ENCODE measurements around the gene ASPSCR1. TPM values are rescaled to one million over a fixed set of nuclear protein-coding genes. Genes with fewer than 3 reads are reported as not detected.

The ASPSCR1 gene
- total RNA-seq, 1 donor from 2014 or later = 25.5 TPM

DNA sequence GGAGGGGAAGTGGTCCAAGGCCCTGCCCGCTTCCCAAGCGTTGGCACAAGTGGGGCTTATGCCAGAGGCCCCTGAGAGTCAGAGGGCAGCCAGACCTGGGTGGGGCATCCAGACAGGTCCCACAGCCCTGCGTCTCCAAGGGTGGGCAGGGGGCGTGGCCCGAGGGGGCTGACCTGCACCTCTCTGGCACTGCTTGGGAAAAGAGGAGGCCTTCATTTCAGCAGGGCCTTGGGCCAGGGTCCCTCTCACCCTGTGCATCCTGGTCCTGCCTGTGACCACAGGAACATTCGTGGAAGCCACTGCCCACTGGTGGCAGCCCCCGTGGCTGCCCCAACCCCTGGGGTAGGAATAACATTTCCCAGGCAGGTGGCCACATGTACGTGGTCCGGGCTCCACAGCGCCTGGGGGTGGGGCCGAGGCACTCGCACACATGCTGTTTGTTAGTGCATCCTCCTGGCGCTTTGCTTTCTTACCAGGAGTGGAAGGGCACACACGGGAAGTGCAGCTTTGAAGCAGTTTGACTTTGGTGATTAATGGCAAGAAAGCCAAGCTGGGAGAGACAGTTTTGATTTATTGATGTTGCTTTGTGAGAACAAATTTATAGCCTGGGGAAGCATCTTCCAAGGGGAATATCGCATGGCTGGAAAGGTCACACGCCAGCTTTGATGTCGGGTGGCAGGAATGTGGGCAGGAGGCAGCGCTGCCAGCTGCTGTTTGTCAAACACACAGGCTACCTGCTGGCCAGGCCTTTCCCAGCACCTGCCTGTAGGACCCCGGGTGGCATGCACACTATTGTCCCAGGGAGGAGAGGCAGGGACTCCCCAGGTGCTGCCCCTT lies 40.9 kb downstream of the ASPSCR1 start:
- intact Hi-C loops (cut with DNase I) = no loop called here
- DNase-seq (ENCODE audit: low spot score) = no peak

DNA sequence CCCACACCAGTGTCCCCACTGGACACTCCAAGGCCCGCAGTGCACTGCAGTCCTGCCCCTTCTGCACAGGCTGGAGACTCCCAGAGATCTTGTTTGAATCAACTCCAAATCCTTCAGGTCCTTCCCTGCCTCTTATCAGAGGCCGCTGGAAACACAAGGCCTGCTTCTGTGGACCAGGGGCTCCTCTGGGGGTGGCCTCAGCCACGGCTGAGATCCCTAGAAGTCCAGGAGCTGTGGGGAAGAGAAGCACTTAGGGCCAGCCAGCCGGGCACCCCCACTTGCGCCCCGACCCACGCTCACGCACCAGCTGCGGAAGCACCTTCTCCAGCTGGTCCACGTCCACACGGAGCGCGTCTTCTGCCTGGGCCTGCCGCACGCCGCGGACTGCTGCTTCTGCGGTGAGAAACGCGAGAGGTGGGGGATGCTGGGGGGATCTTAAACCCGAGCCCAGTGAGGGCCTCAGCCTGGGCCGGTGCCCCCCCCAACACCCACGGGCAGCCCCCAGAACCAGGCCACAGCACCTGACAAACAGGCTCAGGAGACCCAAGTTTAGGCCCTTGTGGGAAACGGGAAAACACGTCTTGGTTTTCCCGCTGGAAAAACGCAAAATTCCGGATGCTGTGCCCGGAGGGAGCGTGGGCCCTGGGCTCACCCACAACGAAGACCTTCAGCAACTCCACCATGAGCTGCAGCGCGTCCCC lies 41.7 kb downstream of the ASPSCR1 start:
- intact Hi-C loops (cut with DNase I) = no loop called here

DNA sequence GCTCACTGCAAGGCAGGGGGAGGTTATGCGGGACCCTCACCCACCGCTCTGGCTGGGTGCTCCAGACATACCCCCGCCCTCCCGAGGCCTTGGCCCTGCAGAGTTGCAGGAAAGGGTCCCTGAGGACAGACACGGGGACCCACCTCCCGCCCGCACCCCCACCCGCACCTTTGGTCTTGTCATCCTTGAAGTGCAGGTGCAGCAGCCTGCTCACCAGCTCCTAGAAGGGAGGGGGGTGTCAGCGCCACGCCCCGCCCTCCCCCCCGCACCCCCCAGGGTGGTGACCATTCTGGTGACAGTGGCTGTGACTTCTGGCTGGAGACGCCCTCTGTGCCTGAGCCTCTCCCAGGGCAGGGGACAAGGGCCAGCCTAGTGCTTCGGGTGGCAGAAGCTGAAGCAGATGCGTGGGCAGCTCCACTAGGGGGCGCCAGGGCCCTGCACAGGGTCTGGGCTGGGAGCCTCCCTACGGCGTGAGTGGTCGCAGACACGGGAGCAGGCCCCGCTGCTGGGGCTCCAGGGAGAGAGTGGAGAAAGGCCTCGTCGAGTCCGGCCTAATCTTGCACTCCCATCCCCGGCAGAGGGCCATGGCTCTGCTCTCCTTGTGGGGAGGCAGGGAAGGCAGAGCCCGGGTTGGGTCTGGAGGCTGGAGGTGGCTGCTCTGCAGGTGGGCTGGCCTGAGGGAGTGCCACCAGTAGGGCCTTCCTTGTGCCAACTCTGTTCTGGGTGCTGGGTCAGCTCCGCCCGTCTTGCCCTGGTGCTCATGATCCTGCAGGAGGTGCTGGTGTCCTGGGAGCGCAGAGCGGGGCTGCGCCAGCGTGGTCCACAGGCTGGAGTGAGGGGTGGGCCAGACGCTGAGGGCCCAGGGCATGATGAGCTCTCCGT lies 42.5 kb downstream of the ASPSCR1 start:
- intact Hi-C loops (cut with DNase I) = loop anchor here (5.0 kb wide), 1 partner anchor 43 kb away; the partner anchor contains the start of gene ASPSCR1
- DNase-seq (ENCODE audit: low spot score) = peak; percentile 84

More for the DNA sequence above, 41.7 kb downstream of the ASPSCR1 start:
- no peak for DNase-seq (ENCODE audit: low spot score)

DNA sequence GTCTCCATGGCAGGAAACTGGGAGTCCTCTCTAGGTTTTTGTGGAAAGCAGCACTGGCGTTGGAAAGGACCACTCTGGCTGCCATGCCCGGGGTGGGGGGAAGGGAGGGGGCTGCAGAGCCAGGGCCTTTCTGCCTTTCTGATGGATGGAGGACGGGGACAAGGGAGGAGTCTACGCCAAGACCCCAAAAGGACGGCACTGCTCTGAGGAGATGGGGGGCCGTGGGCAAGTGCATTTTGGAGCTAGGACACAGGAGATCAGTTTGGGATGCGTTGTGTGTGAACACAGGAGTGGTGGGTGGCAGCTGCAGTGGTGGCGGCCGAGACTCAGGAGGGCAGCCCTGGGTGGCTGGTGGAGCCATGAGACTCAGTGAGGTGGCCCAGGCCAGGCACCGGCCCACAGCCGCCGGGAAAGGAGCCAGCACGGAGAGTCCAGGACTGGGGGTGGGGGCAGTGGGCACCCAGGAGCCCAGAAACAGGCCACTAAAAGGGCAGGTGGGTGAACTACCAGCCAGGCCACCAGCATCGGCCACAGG lies 43.2 kb downstream of the ASPSCR1 start:
- intact Hi-C loops (cut with DNase I) = loop anchor here (1.0 to 5.0 kb wide), 2 partner anchors 43 to 61 kb away; partner anchors contain the start of gene ASPSCR1
- no peak for DNase-seq (ENCODE audit: low spot score)

DNA sequence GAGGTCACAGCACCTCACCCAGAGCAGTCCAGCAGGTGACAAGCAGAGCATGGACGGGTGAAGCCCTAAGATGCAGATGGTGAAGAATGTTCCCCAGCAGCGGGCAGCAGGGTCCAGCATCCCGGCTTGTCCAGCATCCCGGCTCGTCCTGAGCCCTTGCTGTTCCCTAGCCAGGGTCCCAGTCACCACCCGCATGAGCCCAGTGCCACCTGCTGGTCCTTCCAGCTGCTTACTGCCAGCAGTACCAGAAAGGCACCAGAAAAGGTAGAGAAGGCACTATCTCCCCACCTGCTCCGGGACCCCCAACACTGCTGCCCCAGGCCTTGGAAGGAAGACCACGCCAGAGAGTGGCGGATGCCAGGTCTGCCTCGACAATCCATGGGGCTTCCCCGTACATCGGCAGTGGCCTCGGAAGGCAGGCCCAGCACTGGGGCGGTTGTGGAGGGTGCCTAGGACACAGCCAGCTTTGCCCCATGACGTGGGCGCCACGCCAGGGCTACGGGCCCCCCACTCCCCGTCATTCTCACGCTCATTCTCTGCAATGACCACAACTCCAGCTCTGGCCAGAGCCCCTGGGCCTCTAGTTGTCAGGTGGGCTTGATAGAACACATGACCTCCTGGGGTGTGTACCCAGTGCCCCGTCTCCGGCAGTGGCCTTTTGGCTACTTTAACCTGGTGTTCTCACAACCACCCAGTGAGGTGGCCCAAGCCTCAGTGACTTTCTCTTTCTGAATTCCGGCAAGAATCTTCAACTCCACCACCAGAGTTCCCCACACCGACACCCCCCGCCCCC lies 43.9 kb downstream of the ASPSCR1 start:
- peak; percentile 84 for DNase-seq (ENCODE audit: low spot score)
- intact Hi-C loops (cut with DNase I) = loop anchor here (1.0 to 5.0 kb wide), 2 partner anchors 44 to 62 kb away; partner anchors contain the start of gene ASPSCR1

DNA sequence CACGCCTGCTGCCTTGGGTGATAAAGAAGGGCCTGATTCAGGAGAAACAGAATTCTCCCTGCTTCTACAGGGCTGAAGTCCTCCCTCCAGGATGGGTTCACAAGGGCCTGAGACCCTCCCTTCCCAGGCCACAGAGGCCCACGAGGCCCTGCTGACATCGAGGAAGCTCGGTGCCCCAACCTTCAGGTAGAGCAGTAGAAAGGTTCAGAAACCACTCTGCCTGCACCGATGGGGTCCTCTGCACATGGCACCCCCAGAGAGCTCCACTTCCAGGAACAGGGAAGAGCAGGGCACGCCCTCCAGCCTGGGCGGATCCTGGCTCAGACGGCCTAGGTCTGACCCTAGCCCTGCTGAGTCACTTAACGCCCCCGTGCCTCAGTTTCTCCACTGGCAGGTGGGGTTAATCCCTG lies 44.5 kb downstream of the ASPSCR1 start:
- intact Hi-C loops (cut with DNase I) = loop anchor here (1.0 to 5.0 kb wide), 2 partner anchors 45 to 63 kb away; partner anchors contain the start of gene ASPSCR1

DNA sequence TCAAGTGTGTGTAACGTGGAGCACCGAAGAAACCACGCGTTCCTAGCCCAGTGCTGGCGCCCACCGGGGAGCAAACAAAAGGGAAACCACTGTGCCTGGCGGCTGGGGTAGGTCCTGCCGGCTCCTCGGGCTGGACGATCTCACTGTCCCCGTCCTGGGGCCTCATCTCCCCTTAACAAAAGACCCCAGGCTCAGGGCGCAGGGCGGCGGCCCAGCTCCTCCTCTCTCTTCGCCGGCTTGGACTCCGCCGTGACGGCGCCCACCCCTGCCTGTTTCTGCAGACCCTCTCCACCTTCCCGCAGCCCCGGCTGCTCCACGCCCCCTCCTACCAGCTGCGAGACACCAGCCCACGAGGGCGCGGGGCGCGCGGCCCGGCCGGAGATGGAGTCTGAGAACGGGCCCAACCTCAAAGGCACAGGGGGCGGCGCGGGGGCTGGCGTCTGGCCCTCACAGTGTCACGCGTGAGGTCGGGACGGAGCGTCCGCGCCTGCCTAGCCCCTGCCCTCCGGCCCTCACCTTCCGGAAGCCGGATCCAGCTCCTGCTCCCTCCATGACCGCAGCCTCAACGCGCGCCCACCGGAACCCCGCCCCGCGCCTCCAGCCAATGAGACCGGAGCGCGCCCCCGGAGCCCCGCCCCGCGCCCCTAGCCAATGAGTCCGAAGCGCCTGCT lies 45.0 kb downstream of the ASPSCR1 start, which contains the start of gene CENPX:
Gene CENPX (minus strand): TSS at position 569 of the 671 bp plus-strand sequence. CDS start 17 bp downstream, at position 552.
- DNase-seq (ENCODE audit: low spot score) = no peak
- intact Hi-C loops (cut with DNase I) = loop anchor here (5.0 kb wide), 1 partner anchor 45 kb away; the partner anchor contains the start of gene ASPSCR1

More for the DNA sequence above, 44.5 kb downstream of the ASPSCR1 start:
- no peak for DNase-seq (ENCODE audit: low spot score)

DNA sequence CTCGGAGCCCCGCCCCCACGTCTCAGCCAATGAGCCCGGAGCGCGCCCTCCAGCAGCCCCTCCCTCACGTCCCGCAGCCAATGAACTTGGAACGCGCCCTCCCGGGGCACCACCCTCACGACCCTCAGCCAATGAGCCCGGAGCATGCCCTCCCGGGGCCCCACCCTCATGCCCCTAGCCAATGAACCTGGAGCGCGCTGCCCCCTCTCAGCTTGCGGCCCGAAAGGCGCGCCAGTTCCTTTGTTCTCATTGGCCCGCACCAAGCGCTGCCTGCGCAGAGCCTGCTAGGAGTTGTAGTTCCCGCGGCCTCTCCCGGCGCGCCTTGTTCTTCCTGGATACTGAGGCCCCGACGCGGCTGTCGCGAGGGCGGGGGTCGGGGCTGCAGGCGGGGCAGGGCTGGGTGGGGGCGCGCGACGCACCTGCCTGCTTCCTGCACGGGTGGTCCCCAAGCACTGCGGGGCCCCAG lies 45.6 kb downstream of the ASPSCR1 start, which contains the start of gene LRRC45:
Gene LRRC45 (plus strand): TSS at position 325 of the 466 bp plus-strand sequence. CDS start 339 bp downstream, outside the sequence.
- intact Hi-C loops (cut with DNase I) = loop anchor here (5.0 kb wide), 1 partner anchor 46 kb away; the partner anchor contains the start of gene ASPSCR1
- DNase-seq (ENCODE audit: low spot score) = peak; percentile 100

DNA sequence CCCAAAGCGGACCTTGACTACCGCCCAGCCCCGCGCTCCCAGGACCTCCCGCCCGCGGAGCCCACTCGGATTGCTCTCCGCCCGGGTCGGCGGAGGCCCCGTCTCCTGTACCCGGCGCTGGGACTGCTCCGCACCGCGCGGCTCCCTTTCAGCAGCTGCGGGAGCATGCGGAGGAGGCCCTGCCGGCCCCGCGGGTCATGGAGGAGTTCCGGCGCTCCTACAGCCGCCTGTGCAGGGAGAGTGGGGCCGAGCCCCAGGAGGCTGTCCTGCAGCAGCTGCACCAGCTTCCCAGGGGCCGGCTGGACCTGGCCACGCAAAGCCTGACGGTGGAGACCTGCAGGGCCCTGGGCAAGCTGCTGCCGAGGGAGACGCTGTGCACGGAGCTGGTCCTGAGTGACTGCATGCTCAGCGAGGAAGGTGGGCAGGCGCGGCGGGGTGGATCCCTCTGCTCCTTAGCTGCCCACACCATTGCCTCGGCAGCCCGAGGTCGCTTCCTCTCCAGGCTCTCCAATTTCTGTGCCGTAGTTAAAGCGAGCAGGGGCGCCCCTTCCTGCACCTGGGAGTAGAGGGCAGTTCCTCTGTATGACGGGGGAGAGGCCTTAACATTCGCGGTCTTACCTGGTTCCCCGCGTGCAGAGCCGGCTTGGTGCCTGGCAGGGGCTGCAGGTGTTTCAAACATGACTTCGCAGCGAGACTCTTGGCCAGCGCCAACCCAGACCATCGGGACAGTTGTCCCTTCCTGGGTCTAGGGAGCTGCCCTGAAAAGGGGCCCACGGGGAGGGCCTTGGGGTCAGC lies 46.2 kb downstream of the ASPSCR1 start:
- DNase-seq (ENCODE audit: low spot score) = no peak
- intact Hi-C loops (cut with DNase I) = loop anchor here (5.0 kb wide), 1 partner anchor 46 kb away; the partner anchor contains the start of gene ASPSCR1

DNA sequence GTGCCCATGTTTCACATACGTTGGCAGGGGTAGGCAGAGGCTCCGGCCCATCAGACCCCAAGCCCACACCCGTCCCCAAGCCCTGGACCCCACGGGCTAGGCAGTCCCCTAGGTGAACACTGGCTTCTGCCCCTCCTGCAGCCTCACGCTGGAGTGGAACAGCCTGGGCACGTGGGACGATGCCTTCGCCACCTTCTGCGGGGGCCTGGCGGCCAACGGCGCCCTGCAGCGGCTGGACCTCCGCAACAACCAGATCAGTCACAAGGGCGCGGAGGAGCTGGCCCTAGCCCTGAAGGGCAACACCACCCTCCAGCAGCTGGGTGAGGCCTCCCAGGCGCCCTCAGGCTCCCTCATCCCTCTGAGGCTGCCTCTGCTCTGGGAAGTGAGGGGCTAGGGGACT lies 47.4 kb downstream of the ASPSCR1 start:
- DNase-seq (ENCODE audit: low spot score) = no peak
- intact Hi-C loops (cut with DNase I) = loop anchor here (5.0 kb wide), 1 partner anchor 48 kb away; the partner anchor contains the start of gene ASPSCR1

DNA sequence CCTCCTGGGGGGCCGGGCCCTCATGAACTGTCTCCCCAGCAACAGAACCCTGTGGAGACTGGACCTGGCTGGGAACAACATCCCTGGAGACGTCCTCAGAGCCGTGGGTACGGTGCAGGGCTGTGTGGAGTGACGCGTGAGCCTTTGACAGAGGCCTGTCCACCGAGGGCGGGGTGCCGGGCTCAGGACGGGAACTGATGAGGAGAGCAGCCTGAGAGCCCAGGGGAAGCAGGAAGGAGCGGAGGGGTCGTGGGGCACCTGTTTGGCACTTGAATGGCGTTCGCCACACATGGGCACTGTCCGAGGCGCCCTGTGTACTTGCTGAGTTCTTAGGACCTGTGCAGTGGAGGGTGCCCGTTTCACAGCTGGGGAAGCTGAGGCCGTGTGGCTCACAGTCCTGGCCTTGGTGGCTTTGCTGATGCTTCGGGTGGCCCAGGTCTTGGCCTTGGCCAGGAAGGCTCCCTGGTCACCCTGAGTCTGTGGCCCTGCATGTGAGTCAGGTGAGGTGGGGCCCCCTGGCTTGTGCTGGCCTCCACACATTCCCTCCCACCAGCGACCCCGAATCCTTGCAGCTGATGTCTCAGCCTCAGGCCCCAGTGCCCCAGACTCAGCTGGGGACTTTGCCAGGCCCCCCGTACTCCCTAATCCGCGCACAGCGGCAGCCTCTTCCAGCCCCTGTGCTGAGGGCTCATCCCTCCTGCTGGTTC lies 48.1 kb downstream of the ASPSCR1 start:
- DNase-seq (ENCODE audit: low spot score) = no peak
- intact Hi-C loops (cut with DNase I) = no loop called here

DNA sequence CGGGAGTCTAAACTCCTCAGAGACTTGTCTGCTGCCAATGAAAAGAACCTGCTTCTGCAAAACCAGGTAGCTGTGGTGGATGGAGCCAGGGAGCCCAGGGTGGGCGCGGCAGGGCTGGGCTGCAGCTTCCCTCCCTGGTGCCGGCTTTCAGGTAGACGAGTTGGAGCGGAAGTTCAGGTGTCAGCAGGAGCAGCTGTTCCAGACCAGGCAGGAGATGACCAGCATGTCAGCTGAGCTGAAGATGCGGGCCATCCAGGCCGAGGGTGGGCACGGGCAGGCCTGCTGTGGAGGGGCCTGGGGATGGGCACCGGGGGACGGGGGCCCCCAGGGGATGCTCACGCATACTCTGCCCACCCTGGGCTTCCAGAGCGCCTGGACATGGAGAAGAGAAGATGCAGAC lies 50.8 kb downstream of the ASPSCR1 start:
- no peak for DNase-seq (ENCODE audit: low spot score)
- intact Hi-C loops (cut with DNase I) = no loop called here

DNA sequence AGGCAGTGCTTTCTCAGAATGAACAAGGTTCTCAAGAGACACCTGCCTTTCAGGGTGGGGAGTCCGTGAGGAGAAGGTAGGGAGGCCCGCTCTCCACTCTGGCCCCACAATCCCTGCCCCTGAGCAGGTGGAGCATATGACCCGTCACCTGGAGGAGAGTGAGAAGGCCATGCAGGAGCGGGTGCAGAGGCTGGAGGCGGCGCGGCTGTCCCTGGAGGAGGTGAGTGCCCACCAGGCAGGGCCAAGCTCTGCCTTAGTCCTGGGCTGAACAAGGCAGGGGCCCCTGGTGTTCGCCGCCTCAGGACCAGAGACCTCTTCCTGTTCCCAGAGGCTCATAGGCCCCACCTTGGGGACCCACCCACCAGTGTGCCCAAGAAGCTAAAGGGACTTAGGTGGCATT lies 51.5 kb downstream of the ASPSCR1 start:
- intact Hi-C loops (cut with DNase I) = no loop called here
- no peak for DNase-seq (ENCODE audit: low spot score)

DNA sequence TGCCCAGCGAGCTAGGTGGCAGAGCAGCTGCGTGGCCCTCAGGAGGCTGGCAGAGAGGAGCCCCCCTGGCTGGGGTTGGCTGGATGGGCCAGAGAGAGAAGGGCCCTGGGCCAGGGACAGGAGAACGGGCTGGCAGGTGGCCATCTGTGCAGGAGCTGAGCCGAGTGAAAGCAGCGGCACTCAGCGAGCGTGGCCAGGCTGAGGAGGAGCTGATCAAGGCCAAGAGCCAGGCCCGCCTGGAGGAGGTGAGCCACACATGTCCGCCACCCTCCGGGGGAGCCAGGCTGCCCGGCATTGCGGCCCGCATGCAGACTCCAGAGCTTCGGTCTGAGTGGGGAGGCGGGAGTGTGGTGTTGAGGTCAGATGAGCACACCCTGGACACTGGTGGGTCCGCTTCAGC lies 52.0 kb downstream of the ASPSCR1 start:
- intact Hi-C loops (cut with DNase I) = no loop called here
- no peak for DNase-seq (ENCODE audit: low spot score)

DNA sequence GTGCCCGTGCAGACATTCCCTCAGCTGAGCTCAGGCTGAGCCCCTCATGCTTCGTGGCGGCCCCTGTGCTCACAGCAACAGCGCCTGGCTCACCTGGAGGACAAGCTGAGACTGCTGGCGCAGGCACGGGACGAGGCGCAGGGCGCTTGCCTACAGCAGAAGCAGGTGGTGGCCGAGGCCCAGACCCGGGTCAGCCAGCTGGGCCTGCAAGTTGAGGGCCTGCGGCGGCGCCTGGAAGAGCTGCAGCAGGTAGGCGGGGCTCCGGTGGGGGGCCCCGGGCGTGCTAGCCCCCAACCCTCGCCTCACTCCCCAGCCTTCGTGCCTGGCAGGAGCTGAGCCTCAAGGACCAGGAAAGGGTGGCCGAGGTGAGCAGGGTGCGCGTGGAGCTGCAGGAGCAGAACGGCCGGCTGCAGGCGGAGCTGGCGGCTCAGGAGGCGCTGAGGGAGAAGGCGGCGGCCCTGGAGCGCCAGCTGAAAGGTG lies 52.6 kb downstream of the ASPSCR1 start:
- intact Hi-C loops (cut with DNase I) = loop anchor here (1.0 kb wide), 1 partner anchor 124 kb away; no protein-coding TSS in a partner anchor
- no peak for DNase-seq (ENCODE audit: low spot score)

Measured in cardiac septum (tissue), 1 donor.